ENCODE measurements around the gene DGAT2.

DGAT2 gene

DNA sequence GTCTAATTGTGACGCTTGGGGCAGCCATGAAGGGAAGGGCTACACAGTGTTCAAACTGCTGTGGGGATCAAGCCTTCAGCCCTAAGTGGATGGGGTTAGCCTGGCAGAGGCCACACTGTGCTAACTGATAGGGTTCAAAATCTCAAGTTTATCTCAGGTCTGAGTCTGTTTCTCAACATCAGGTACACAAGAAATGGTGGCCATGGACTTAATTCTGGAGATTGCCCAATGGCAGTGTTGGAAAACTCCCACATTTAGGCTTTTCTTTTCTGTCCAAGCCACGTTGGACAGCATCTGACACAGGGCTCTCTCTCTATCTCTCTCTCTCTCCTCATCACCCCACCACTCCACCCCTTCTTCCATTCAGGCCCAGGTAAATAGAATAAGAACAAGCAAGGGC is 10.9 kb upstream of the DGAT2 start:
- DNase-seq (ENCODE audit: low read depth), result no peak
- TF ChIP-seq, protein P1, sequence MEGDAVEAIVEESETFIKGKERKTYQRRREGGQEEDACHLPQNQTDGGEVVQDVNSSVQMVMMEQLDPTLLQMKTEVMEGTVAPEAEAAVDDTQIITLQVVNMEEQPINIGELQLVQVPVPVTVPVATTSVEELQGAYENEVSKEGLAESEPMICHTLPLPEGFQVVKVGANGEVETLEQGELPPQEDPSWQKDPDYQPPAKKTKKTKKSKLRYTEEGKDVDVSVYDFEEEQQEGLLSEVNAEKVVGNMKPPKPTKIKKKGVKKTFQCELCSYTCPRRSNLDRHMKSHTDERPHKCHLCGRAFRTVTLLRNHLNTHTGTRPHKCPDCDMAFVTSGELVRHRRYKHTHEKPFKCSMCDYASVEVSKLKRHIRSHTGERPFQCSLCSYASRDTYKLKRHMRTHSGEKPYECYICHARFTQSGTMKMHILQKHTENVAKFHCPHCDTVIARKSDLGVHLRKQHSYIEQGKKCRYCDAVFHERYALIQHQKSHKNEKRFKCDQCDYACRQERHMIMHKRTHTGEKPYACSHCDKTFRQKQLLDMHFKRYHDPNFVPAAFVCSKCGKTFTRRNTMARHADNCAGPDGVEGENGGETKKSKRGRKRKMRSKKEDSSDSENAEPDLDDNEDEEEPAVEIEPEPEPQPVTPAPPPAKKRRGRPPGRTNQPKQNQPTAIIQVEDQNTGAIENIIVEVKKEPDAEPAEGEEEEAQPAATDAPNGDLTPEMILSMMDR (conservative IDR thresholded peaks at IDR 0.05; ENCODE audit: low read length), result no peak
- H3K4me3 ChIP-seq (ENCODE audit: low read length), result no peak overlapping the region

GRCh38 chr11:75759832-75760231 is 8.7 kb upstream of the DGAT2 start:
- no peak for DNase-seq (ENCODE audit: low read depth)
- TF ChIP-seq, protein P1 (conservative IDR thresholded peaks at IDR 0.05; ENCODE audit: low read length), result no peak

GRCh38 chr11:75760243-75760642 is 8.3 kb upstream of the DGAT2 start:
- TF ChIP-seq, protein P1 (conservative IDR thresholded peaks at IDR 0.05; ENCODE audit: low read length), result no peak
- H3K4me3 ChIP-seq (ENCODE audit: low read length), result no peak overlapping the region
- no peak for DNase-seq (ENCODE audit: low read depth)

More at GRCh38 chr11:75759832-75760231, 8.7 kb upstream of the DGAT2 start:
- H3K4me3 ChIP-seq (ENCODE audit: low read length), result no peak overlapping the region

- TF ChIP-seq, protein P1 (conservative IDR thresholded peaks at IDR 0.05; ENCODE audit: low read length), result no peak
- H3K4me3 ChIP-seq (ENCODE audit: low read length), result no peak overlapping the region
- peak; percentile 50 for DNase-seq (ENCODE audit: low read depth)
Measured at GRCh38 chr11:75760710-75761493, 7.7 kb upstream of the DGAT2 start.

GRCh38 chr11:75762158-75762557 is 6.4 kb upstream of the DGAT2 start:
- no peak for DNase-seq (ENCODE audit: low read depth)
- H3K4me3 ChIP-seq (ENCODE audit: low read length), result no peak overlapping the region
- TF ChIP-seq, protein P1 (conservative IDR thresholded peaks at IDR 0.05; ENCODE audit: low read length), result no peak

DNA sequence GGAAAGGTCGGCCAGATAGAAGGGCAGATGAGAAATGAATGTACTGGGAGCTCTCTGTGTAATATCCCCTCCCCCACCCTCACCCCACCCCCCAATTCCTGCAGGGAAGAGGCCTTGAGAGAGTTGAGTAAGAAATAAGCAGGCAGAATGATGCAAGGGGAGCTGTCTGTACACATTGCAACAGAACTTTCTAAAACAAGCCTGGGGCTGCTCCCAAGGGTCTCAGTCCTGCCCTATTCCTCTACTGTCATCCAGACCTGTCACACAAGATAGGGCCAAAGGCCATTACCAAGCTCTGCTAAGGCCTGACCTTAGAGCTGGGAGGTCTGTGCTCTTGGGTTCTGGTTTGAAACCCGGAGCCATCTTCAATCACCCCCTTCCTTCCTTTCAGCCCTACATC is 5.7 kb upstream of the DGAT2 start:
- no peak overlapping the region for H3K4me3 ChIP-seq (ENCODE audit: low read length)
- TF ChIP-seq, protein P1 (conservative IDR thresholded peaks at IDR 0.05; ENCODE audit: low read length), result no peak
- peak; percentile 72 for DNase-seq (ENCODE audit: low read depth)

DNA sequence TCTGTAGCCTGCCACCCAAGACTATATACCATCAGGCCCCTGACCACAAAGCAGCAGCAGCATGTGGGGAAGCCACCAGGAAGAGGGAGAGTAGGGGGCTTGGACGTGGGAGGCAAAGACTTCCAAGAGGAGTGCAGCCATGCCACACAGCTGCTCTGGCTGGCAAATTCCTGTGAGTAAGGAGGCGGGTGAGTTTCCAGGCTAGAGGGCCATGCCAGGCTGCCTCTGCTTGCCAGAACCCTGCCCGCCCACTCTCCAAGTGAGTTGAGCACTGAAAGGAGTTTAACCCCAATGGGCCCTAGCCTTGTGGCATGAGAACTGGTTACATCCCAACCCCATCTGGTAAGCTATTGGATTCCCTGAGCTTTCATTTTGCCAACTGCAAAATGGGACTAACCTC is 4.7 kb upstream of the DGAT2 start:
- H3K4me3 ChIP-seq (ENCODE audit: low read length), result no peak overlapping the region
- TF ChIP-seq, protein P1 (conservative IDR thresholded peaks at IDR 0.05; ENCODE audit: low read length), result no peak
- DNase-seq (ENCODE audit: low read depth), result no peak

Data from AG10803 (cell line).